Astrocyte (in vitro differentiated cells and primary cell): ENCODE measurements around the gene PLCL1. TPM values are rescaled to one million over a fixed set of nuclear protein-coding genes. Genes with fewer than 3 reads are reported as not detected.

Experiments
- DNase-seq: peaks from one replicate; pipeline ENCODE4 v3.0.0-alpha.2; 2010; ENCODE audit warnings: low read depth
- FAIRE-seq: peaks from 2 replicates; lab custom pipeline; 2011; peaks lifted over from hg19 to GRCh38; lab: Jason Lieb, UNC
- H2AFZ ChIP-seq: 2 replicates; pipeline ENCODE4 v1.6.0; 2012; ENCODE audit warnings: low read depth, low read length, inconsistent platforms
- H3K27ac ChIP-seq: 2 replicates; pipeline ENCODE4 v1.5.1; 2011; ENCODE audit warnings: low read depth, low read length, inconsistent platforms
- H3K27me3 ChIP-seq: 2 replicates; pipeline ENCODE4 v1.6.0; 2011; ENCODE audit warnings: low read length, inconsistent platforms; ENCODE audit not compliant: insufficient read depth
- H3K36me3 ChIP-seq: 2 replicates; pipeline ENCODE4 v1.5.1; 2011; ENCODE audit warnings: low read length, inconsistent platforms; ENCODE audit not compliant: insufficient read depth
- H3K4me1 ChIP-seq: 2 replicates; pipeline ENCODE4 v1.5.1; 2011; ENCODE audit warnings: low read length, inconsistent platforms; ENCODE audit not compliant: insufficient read depth
- H3K4me2 ChIP-seq: 2 replicates; pipeline ENCODE4 v1.6.0; 2012; ENCODE audit warnings: low read length, inconsistent platforms
- H3K4me3 ChIP-seq: 2 replicates; pipeline ENCODE4 v1.5.1; 2011; ENCODE audit warnings: low read depth, mild to moderate bottlenecking, low read length, inconsistent platforms; ENCODE audit not compliant: insufficient read depth
- H3K79me2 ChIP-seq: 2 replicates; pipeline ENCODE4 v1.6.0; 2012; ENCODE audit warnings: mild to moderate bottlenecking, low read length, inconsistent platforms; ENCODE audit not compliant: insufficient read depth
- H3K9ac ChIP-seq: 2 replicates; pipeline ENCODE4 v1.6.0; 2012; ENCODE audit warnings: mild to moderate bottlenecking, low read length, inconsistent platforms
- H3K9me3 ChIP-seq: 2 replicates; pipeline ENCODE4 v1.5.1; 2012; ENCODE audit warnings: low read depth, mild to moderate bottlenecking, low read length, inconsistent platforms; ENCODE audit not compliant: insufficient read depth
- H4K20me1 ChIP-seq: 2 replicates; pipeline ENCODE4 v1.6.0; 2012; ENCODE audit warnings: low read length, inconsistent platforms; ENCODE audit not compliant: insufficient read depth
- H3K27ac Mint-ChIP-seq: one replicate; pipeline ENCODE4 v1.8.0; 2021; ENCODE audit warnings: mild to moderate bottlenecking, mixed read lengths; ENCODE audit not compliant: unreplicated experiment
- H3K27me3 Mint-ChIP-seq: one replicate; pipeline ENCODE4 v1.8.0; 2021; ENCODE audit warnings: low read depth, mixed read lengths; ENCODE audit not compliant: unreplicated experiment
- H3K36me3 Mint-ChIP-seq: one replicate; pipeline ENCODE4 v1.8.0; 2021; ENCODE audit warnings: low read depth, mixed read lengths; ENCODE audit not compliant: unreplicated experiment
- H3K4me1 Mint-ChIP-seq: one replicate; pipeline ENCODE4 v1.8.0; 2021; ENCODE audit warnings: low read depth, mixed read lengths; ENCODE audit not compliant: unreplicated experiment
- H3K4me3 Mint-ChIP-seq: one replicate; pipeline ENCODE4 v1.8.0; 2021; ENCODE audit warnings: mild to moderate bottlenecking, moderate library complexity, mixed read lengths; ENCODE audit not compliant: unreplicated experiment
- H3K9me3 Mint-ChIP-seq: one replicate; pipeline ENCODE4 v1.8.0; 2021; ENCODE audit warnings: mild to moderate bottlenecking, mixed read lengths; ENCODE audit not compliant: unreplicated experiment
- CTCF ChIP-seq: IDR thresholded peaks from 2 replicates; pipeline ENCODE4 v1.5.1; 2011; ENCODE audit warnings: low read depth, mild to moderate bottlenecking, inconsistent platforms, low read length, moderate library complexity; ENCODE audit not compliant: insufficient read depth
- EZH2 ChIP-seq: IDR thresholded peaks from 2 replicates; pipeline ENCODE4 v1.6.1; 2012; ENCODE audit warnings: mild to moderate bottlenecking, low read length, inconsistent platforms; ENCODE audit not compliant: insufficient read depth
- total RNA-seq: library from RNA; stranded (reverse); gene quantifications from 2 replicates; pipeline ENCODE4 v1.2.1, GENCODE V29; 2021

PLCL1 gene
- total RNA-seq, 1 donor from 2014 or later: 0.84 TPM

GRCh38 chr2:197993363-197993762, 189.0 kb downstream of the PLCL1 start:
- H3K36me3 Mint-ChIP-seq: no peaks in the 10 kb centered on the region
- H3K27ac Mint-ChIP-seq: no peak overlapping the region
- H3K4me3 ChIP-seq: no peak overlapping the region
- DNase-seq (no peak), FAIRE-seq (no peak)
- no peak overlapping the region for H3K4me2 ChIP-seq
- no peak overlapping the region for H3K9ac ChIP-seq
- no peaks in the 10 kb centered on the region for H3K27me3 Mint-ChIP-seq
- no peaks in the 10 kb centered on the region for H3K9me3 Mint-ChIP-seq
- no peaks in the 10 kb centered on the region for H3K4me1 ChIP-seq
- no peaks in the 10 kb centered on the region for H3K9me3 ChIP-seq
- no peak for TF ChIP-seq CTCF
- TF ChIP-seq EZH2: no peak
- H2AFZ ChIP-seq: no peak overlapping the region
- no peaks in the 10 kb centered on the region for H4K20me1 ChIP-seq
- H3K4me3 Mint-ChIP-seq: no peak overlapping the region
- H3K4me1 Mint-ChIP-seq: peaks cover 8% of the 10 kb centered on the region
- H3K36me3 ChIP-seq: no peaks in the 10 kb centered on the region
- no peaks in the 10 kb centered on the region for H3K79me2 ChIP-seq
- H3K27ac ChIP-seq: no peak overlapping the region
- H3K27me3 ChIP-seq: no peaks in the 10 kb centered on the region

- no peak overlapping the region for H3K9ac ChIP-seq
- H3K27ac Mint-ChIP-seq: no peak overlapping the region
- H3K4me1 ChIP-seq: no peaks in the 10 kb centered on the region
- no peaks in the 10 kb centered on the region for H3K27me3 ChIP-seq
- H4K20me1 ChIP-seq: no peaks in the 10 kb centered on the region
- no peaks in the 10 kb centered on the region for H3K9me3 ChIP-seq
- H3K27ac ChIP-seq: no peak overlapping the region
- H3K4me1 Mint-ChIP-seq: peaks cover 8% of the 10 kb centered on the region
- H3K4me2 ChIP-seq: no peak overlapping the region
- DNase-seq: peak; percentile 23
- H3K27me3 Mint-ChIP-seq: peaks cover 2% of the 10 kb centered on the region
- TF ChIP-seq CTCF (no peak), EZH2 (no peak)
- no peaks in the 10 kb centered on the region for H3K79me2 ChIP-seq
- no peaks in the 10 kb centered on the region for H3K36me3 ChIP-seq
- no peak overlapping the region for H3K4me3 ChIP-seq
- no peak overlapping the region for H2AFZ ChIP-seq
- no peaks in the 10 kb centered on the region for H3K9me3 Mint-ChIP-seq
- FAIRE-seq: no peak
- H3K36me3 Mint-ChIP-seq: no peaks in the 10 kb centered on the region
- H3K4me3 Mint-ChIP-seq: no peak overlapping the region
Observed at GRCh38 chr2:197993830-197994229, 189.4 kb downstream of the PLCL1 start.

- no peak overlapping the region for H3K27ac Mint-ChIP-seq
- H3K4me1 Mint-ChIP-seq: peaks cover 8% of the 10 kb centered on the region
- H3K9me3 Mint-ChIP-seq: no peaks in the 10 kb centered on the region
- no peaks in the 10 kb centered on the region for H3K36me3 Mint-ChIP-seq
- Histone ChIP-seq H3K36me3 (no peaks in the 10 kb centered on the region), H3K79me2 (no peaks in the 10 kb centered on the region), H2AFZ (no peak overlapping the region), H3K27ac (no peak overlapping the region), H3K9me3 (no peaks in the 10 kb centered on the region), H3K4me2 (no peak overlapping the region), H3K4me3 (no peak overlapping the region), H3K27me3 (no peaks in the 10 kb centered on the region), H3K4me1 (no peaks in the 10 kb centered on the region), H4K20me1 (no peaks in the 10 kb centered on the region), H3K9ac (no peak overlapping the region)
- TF ChIP-seq CTCF: no peak
- TF ChIP-seq EZH2: no peak
- no peak overlapping the region for H3K4me3 Mint-ChIP-seq
- FAIRE-seq: no peak
- DNase-seq: no peak
- H3K27me3 Mint-ChIP-seq: peaks cover 2% of the 10 kb centered on the region
Observed at GRCh38 chr2:197994751-197995150, 190.4 kb downstream of the PLCL1 start.
